ENCODE measurements around the gene CUX1.

CUX1 gene

DNA sequence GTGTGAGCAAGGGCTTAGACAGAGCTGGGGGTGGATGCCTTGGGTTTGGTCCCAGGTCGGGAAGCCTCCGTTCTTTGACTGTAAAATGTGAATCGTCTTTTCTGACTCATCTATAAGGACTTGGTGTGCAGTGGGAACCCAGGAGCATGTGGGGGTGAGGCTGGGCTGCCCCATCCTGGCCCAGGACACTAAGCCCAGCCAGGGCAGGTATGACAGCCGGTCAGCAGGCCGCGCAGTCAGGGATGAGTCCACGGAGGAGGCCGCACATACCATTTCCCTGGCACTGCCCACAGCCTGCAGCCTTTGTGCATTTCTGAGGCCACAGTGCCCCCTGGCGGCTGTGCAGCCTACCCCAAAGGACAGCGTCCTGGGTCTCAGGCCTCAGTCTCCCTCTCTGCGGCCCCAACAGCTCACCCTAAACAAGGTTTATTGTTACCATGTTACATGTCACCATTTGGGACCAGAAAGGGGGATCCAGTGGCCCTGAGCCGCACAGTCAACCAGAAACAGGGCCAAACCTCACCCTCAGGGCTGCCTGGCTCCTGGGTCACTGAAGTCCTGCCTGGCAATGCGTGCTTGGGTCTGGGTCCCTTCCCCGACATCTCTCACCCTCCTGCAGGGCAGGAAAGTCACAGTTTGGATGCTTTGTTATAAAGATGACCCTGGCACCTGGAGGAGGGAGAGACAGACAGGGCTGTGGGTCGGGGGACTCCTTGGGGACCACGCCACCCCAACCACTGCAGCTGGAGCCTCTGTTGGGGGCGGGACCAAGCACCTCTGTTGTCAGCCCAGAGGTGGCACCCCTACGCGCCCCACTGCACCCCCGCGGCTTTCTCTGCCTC, 454.9 kb downstream of the CUX1 start:
- DNase-seq (ENCODE audit: low read depth), result peak; percentile 72

GRCh38 chr7:102272917-102273748, 455.7 kb downstream of the CUX1 start:
- no peak for DNase-seq (ENCODE audit: low read depth)

GRCh38 chr7:102273749-102274712, 456.6 kb downstream of the CUX1 start:
- DNase-seq (ENCODE audit: low read depth), result peak; percentile 91

DNA sequence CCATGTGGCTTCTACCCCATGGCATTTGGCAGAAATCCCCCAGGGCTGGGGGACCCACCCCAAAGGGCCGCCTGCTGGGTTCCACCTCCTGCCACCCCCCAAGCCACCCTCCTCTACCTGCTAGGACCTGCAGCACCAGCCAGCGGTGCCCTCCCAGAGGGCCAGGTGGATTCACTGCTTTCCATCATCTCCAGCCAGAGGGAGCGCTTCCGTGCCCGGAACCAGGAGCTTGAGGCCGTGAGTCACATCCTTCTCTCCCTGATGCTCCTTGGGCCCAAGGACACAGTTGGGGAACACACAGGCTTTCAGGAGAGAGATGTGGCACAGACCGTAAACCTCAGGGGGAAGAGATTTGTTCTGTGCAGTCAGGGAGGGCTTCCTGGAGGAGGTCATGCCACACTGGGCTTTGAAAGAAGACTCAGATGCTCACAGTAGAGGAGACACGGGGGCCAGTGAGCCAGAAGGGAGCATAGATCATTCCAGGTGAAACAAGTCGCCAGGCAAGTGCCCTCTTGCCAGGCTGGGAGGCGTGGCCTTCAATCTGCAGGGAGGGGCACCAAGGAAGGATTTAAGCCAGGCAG, 457.8 kb downstream of the CUX1 start:
- DNase-seq (ENCODE audit: low read depth), result no peak

GRCh38 chr7:102277901-102278300, 460.5 kb downstream of the CUX1 start:
- DNase-seq (ENCODE audit: low read depth), result no peak

- peak; percentile 31 for DNase-seq (ENCODE audit: low read depth)
Observed at GRCh38 chr7:102279537-102280400, 462.3 kb downstream of the CUX1 start.

GRCh38 chr7:102280521-102280920, 463.1 kb downstream of the CUX1 start:
- no peak for DNase-seq (ENCODE audit: low read depth)

DNA sequence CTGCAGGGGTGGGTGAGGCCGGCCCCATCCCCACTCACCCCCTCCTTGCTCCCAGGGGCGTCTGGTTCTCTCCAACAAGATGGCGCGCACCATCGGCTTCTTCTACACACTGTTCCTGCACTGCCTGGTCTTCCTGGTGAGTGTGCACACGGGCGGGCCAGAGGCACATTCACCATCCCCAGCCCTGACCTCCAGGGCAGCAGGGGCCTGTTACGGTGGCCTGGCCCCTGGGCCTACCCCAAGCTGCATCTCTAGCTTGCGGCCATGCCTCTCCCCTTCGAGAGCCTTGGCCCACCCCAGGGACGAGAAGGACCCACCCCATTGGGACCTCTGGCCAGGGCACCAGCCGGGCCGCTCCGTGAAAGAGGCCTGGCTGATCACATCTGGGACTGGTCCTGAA, 464.4 kb downstream of the CUX1 start:
- no peak for DNase-seq (ENCODE audit: low read depth)

GRCh38 chr7:102282465-102283362, 465.3 kb downstream of the CUX1 start:
- DNase-seq (ENCODE audit: low read depth), result no peak

DNA sequence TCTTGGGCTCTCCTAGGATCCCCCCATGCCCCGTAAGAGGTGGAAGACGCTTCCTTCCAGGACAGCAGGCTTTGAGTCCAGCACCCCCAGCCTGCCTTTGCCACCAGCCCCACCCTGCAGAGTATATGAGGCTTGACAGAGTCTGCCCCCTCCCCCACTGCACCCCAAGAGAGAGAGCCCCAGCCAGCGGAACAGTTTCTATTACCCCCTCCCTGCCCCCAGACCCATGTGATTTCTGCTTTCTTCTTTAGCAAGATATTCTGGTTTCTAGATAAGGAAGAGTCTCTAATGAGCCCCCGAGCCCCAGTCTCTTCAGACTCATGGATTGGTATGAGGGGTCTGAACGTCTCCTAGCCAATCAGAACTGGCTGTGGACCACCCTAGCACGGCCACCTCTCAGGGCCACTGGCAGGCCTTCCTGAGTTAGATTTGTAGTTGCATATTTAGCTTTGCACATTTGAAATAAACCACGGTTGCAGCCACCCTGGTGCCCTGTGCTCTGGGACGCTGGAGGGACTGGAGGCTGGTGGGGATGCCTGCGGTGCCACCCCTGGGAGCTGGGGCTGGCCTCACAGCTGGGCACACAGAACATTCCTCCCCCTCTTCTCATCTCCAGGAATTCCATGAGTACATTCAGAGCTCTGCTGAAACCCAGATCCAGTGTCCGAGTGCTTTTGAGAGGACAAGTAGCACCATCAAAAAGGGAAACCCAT, 466.2 kb downstream of the CUX1 start:
- DNase-seq (ENCODE audit: low read depth), result no peak

- DNase-seq (ENCODE audit: low read depth), result no peak
Observed at GRCh38 chr7:102284399-102284798, 467.0 kb downstream of the CUX1 start.

GRCh38 chr7:102284891-102285539, 467.6 kb downstream of the CUX1 start:
- DNase-seq (ENCODE audit: low read depth), result no peak

- DNase-seq (ENCODE audit: low read depth), result no peak
Observed at GRCh38 chr7:102285540-102286236, 468.3 kb downstream of the CUX1 start.

DNA sequence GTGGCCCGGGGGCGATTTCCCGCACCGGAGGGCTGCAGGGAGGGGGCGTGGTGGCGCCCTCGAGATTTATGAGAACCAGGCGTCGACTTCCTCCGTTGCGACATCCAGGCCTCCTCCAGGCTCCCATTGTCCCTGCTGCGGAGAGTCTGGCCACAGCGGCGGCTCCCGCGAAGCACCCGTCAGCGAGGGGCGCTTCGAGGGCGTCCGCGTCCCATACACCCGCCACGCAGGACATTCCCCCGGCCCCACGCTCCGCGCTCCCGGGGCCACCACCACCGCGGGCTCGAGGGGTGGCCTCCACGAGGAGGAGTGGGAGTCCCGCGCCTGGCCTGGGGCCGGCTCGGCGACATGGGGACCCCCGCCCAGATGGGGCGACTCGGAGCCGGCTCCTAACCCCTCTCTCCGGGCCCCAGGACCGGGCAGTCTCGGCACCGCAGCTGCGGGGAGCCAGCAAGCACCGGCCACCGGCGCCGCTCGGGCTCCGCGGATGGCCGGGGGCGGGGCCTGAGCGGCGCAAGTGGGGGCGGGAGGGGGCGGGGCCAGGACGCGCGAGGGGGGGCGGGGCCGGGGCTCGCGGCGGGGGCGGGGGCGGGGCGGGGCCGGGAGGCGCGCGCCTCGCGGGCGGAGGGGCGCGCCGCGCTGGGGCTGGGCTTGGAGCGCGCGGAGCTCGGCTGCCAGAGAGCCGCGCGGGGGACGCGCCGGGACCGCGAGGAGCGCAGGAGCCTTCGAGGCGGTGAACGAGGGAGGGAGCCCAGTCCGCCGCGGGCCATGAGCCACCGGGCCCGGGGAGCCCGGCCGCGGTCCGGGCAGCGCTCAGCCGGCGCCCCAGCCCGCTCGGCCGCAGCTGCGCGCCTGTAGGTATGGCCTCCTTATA, 469.0 kb downstream of the CUX1 start, which contains the start of gene SH2B2:
Gene SH2B2, plus strand, starts transcription at position 632 of the 874 bp plus-strand sequence. CDS start 13,683 bp downstream, outside the sequence.
- peak; percentile 58 for DNase-seq (ENCODE audit: low read depth)

GRCh38 chr7:102287111-102287980, 469.9 kb downstream of the CUX1 start:
- no peak for DNase-seq (ENCODE audit: low read depth)

- DNase-seq (ENCODE audit: low read depth), result no peak
Observed at GRCh38 chr7:102287981-102288278, 470.5 kb downstream of the CUX1 start.

Data from iris pigment epithelial cell (primary cell).